ES-I3 (cell line): ENCODE results near the gene IFT88.

ENCODE experiments used
- H3K36me3 ChIP-seq: 2 replicates; pipeline ENCODE4 v1.6.1; 2013; ENCODE audit warnings: mild to moderate bottlenecking, low read length, control low read depth, moderate library complexity; ENCODE audit not compliant: insufficient read depth
- H3K4me1 ChIP-seq: 2 replicates; pipeline ENCODE4 v1.6.1; 2013; ENCODE audit warnings: mild to moderate bottlenecking, control low read depth, low read length; ENCODE audit not compliant: insufficient read depth
- H3K9ac ChIP-seq: 2 replicates; pipeline ENCODE4 v1.6.1; 2013; ENCODE audit warnings: low read depth, mild to moderate bottlenecking, low read length, moderate library complexity
- H3K9me3 ChIP-seq: 2 replicates; pipeline ENCODE4 v1.6.1; 2013; ENCODE audit warnings: mild to moderate bottlenecking, low read length, moderate library complexity; ENCODE audit not compliant: control insufficient read depth, insufficient read depth

The IFT88 gene

GRCh38 chr13:20716951-20717350 lies 150.0 kb downstream of the IFT88 start:
- Histone ChIP-seq H3K9me3 (no peaks in the 10 kb centered on the region), H3K4me1 (peaks cover 12% of the 10 kb centered on the region), H3K36me3 (no peaks in the 10 kb centered on the region), H3K9ac (no peak overlapping the region)

DNA sequence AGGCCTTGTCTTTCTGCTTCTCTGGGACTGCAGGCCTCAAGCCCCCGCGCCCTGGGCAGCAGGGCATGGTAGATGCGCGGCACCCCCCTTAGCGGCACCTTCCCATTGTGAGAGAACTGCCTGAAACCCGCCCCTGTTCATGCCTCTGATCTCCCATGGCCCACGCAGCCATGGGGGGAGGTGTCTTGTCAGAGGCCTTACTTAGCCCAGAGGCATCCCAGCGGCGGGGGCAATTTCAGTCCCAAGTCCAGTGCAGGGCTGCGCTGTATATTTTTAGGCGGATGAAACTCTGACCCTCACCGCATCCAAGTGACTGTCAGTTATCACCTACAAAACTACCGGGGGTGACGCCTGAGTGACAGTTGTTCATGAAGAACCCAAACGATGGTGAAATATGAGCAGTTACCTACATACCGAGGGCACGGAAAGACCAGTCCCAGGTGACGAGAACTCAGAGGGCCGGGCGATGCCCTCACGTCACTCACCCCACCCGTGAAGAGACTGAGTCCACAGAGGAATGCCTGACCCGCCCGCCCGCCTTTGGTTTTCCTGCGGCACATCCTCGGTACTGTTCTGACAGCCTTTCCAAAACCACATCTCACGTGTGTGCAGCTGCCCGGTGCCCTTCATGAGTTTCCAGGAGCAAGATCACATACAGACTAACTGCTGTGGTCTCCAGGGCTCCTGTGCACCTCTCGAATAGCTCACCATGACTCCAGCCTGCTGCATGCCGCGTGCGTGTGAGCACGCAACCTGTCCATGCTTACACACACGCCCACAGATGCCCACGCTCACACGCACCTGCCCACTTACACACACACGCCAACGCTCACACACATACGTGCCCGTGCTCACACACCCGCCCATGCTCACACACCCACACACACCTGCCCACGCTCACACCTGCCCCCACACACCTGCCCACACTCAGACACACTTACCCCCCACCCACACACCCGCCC lies 150.9 kb downstream of the IFT88 start:
- H3K9ac ChIP-seq = no peak overlapping the region

GRCh38 chr13:20718958-20719566 lies 152.1 kb downstream of the IFT88 start:
- Histone ChIP-seq H3K4me1 (peaks cover 4% of the 10 kb centered on the region), H3K36me3 (no peaks in the 10 kb centered on the region), H3K9ac (no peak overlapping the region), H3K9me3 (no peaks in the 10 kb centered on the region)

More for the DNA sequence above, 150.9 kb downstream of the IFT88 start:
- Histone ChIP-seq H3K9me3 (no peaks in the 10 kb centered on the region), H3K4me1 (peaks cover 12% of the 10 kb centered on the region), H3K36me3 (no peaks in the 10 kb centered on the region)

DNA sequence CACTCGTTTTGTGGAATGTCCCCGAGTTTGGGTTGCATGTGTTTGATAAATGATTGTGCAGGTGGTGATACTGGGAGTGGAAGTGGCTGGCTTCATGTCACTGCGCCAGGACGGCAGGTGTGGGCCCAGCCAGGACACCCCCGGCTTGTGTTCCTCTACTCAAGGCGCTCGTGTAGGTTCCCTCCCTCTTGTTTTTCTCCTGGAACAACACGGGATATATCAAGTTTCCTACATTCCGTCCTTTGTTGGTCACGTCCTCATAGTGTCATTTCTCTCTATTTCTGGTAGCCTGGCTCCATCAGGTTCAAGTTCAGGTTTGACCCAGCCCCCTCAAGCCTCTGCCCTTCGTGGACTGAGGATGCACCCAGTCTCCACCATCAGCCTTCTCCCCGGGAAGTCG lies 152.8 kb downstream of the IFT88 start:
- Histone ChIP-seq H3K9ac (no peak overlapping the region), H3K9me3 (no peaks in the 10 kb centered on the region), H3K36me3 (no peaks in the 10 kb centered on the region), H3K4me1 (peaks cover 4% of the 10 kb centered on the region)

- Histone ChIP-seq H3K4me1 (peaks cover 4% of the 10 kb centered on the region), H3K9me3 (no peaks in the 10 kb centered on the region), H3K9ac (no peak overlapping the region), H3K36me3 (no peaks in the 10 kb centered on the region)
Observed at GRCh38 chr13:20720499-20720898, 153.5 kb downstream of the IFT88 start.

GRCh38 chr13:20721058-20721453 lies 154.1 kb downstream of the IFT88 start:
- Histone ChIP-seq H3K9ac (peak overlapping the region; percentile 44; the same call in 1 of the 2 replicates), H3K9me3 (no peaks in the 10 kb centered on the region), H3K36me3 (no peaks in the 10 kb centered on the region), H3K4me1 (peaks cover 4% of the 10 kb centered on the region)

GRCh38 chr13:20721454-20722357 lies 154.7 kb downstream of the IFT88 start:
- Histone ChIP-seq H3K36me3 (no peaks in the 10 kb centered on the region), H3K9ac (peak overlapping the region; percentile 44; the same call in 1 of the 2 replicates), H3K4me1 (peaks cover 4% of the 10 kb centered on the region), H3K9me3 (no peaks in the 10 kb centered on the region)

DNA sequence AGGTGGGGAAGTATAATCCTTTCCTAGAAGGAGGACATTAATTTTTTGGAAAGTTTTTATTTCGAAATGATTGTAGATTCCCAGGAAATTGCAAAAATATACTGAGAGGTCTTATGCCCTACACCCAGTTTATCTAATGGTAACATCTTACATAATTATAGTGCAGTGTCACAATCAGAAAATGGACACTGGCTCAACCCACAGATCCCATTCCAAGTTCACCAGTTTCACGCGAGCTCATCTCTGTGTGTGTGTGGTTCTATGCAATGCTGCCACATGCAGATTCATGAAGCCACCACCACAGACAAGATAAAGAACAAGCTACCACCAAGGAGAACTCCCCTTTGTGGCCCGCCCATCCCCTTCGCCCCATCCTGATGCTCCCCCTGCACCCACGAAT lies 160.9 kb downstream of the IFT88 start:
- H3K4me1 ChIP-seq = no peaks in the 10 kb centered on the region
- H3K9ac ChIP-seq = no peak overlapping the region
- H3K9me3 ChIP-seq = no peaks in the 10 kb centered on the region
- no peaks in the 10 kb centered on the region for H3K36me3 ChIP-seq

DNA sequence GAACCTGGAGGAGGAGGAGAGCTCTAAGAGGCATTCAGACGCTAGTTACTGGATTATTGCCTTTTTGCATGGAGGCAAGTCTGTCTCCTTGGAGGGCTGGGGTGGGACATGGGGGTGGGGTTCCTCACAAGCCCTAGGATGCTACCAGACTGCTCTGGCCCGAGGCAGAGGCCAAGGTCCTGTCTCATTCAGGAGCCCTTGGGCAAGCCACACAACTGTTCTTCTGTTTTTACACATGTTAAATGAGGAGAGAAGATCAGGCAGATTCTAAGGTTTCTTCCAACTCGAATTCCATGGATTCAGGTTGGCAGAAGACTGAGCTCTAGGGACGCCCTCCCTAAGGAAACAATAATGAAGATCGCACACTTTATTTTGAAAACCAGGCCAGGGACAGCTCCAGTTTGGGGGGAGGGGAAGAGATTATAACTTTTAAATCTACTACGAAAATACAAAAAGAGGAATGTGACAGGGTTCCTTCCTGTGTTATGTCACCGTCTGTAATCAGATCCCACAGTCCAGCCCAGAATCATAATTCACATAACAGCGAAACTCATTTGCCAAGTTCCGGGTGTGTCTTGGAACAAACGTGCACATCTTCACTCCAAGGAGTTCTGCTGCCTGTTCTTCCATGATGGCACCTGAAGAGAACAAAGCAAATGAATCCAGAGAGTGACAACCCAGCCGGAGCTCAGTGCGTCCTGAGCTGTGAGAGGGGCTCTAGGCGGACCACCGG lies 161.8 kb downstream of the IFT88 start:
- Histone ChIP-seq H3K36me3 (no peaks in the 10 kb centered on the region), H3K4me1 (no peaks in the 10 kb centered on the region), H3K9me3 (no peaks in the 10 kb centered on the region), H3K9ac (no peak overlapping the region)

- H3K9me3 ChIP-seq = no peaks in the 10 kb centered on the region
- H3K4me1 ChIP-seq = no peaks in the 10 kb centered on the region
- no peaks in the 10 kb centered on the region for H3K36me3 ChIP-seq
- H3K9ac ChIP-seq = no peak overlapping the region
Observed at GRCh38 chr13:20729633-20730585, 163.0 kb downstream of the IFT88 start.

DNA sequence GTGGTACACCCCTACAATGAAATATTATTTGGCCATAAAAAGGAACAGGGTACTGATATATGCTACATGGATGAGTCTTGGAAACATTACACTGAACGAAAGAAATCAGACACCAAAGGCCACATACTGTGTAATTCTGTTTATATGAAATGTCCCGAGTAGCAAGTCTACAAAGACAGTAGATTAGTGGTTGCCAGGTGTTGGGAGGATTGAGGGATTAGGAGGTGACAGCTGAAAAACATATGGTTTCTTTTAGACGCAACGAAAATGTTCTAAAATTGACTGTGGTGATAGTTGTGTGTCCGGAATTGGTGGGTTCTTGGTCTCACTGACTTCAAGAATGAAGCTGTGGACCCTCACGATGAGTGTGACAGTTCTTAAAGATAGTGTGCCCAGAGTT lies 171.7 kb downstream of the IFT88 start:
- no peaks in the 10 kb centered on the region for H3K36me3 ChIP-seq
- no peaks in the 10 kb centered on the region for H3K9me3 ChIP-seq
- H3K4me1 ChIP-seq = no peaks in the 10 kb centered on the region
- H3K9ac ChIP-seq = no peak overlapping the region

GRCh38 chr13:20740021-20740420 lies 173.1 kb downstream of the IFT88 start:
- no peaks in the 10 kb centered on the region for H3K36me3 ChIP-seq
- H3K9me3 ChIP-seq = no peaks in the 10 kb centered on the region
- no peaks in the 10 kb centered on the region for H3K4me1 ChIP-seq
- H3K9ac ChIP-seq = no peak overlapping the region
